Posterior cingulate gyrus (tissue), 11 donors: ENCODE results near the gene DPH3.

Source experiments
- DNase-seq, 10 donors: peaks; one replicate each; pipeline versions ENCODE4 v3.0.0 to v3.0.0-alpha.2; 2020 to 2021; ENCODE audit warnings: mixed read lengths in 3 of 10
- intact Hi-C: fragments of 100-400 bp; cut with DNase I; formaldehyde crosslinking; loops from one replicate; pipeline ENCODE4 v1.15.1; 2023

The DPH3 gene

DNA sequence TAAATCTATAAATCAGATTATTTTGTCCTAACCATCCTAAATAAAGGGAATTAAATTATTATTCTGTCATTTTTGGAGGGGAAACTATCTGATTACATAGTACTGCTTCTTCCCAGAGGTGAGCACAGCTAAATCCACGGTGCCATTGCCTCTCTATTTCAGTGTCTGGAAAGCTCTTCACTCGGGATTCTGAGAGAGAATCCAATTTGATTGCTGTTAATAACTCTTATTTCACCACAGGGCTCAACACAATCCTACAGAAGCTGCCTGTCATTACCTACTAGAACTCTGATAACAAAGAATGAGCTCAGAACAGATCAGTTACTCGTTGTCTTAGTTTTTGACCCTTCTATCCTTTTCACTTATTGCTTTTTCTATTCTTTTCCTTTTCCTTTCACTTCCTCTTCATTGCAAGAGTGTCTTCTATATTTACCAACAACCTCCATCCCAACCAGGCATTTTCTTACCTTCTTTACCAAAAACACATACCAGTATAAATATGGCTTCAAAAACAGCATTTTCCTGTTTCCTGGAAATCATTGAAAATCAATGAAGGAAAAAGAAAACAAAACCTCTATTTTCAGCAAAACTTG is 30.7 kb upstream of the DPH3 start:
- no peak for DNase-seq
- intact Hi-C loops: loop anchor here (10.0 kb wide), 1 partner anchor 219 kb away; the partner anchor contains the start of gene RFTN1

DNA sequence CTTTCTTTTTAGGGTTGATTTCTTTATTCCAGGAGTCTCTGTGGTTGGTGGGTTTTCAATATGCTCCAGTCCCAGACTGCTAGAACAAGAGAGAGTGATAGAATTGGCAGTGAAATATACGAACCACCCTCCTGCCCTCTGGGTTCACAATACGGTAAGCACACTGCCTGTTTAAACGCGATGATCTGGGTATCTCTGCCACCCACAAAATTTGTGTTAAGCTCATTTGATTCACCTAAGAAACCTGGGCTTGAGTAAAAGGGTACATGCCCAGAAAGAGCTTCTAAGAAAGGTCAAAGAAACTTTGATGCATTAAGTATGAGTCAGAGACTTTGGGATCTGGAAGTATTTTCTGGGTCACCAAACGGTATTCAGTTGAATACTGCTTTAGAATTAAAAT is 30.1 kb upstream of the DPH3 start:
- intact Hi-C loops: loop anchor here (10.0 kb wide), 1 partner anchor 220 kb away; the partner anchor contains the start of gene RFTN1
- no peak for DNase-seq

DNA sequence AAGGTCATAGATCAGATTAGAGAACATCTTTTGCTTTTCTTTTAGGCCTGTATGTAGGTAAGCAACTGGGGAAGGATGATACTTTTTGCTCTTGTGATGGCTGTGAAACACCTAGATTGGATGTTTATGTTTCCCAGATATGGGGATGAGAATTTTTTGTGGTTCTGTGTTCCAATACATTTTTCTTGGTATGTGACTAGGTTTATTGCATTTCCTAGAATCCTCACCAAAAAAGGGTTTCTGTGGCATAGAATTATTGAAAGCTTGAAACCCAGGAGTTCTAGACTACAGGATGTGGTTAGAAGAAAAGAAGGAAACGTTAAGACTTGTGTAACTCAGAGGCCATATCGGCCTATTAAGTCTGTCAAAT is 26.1 kb upstream of the DPH3 start:
- intact Hi-C loops: loop anchor here (1.0 to 10.0 kb wide), 2 partner anchors 224 to 259 kb away; partner anchors contain the start of gene RFTN1
- no peak for DNase-seq

DNA sequence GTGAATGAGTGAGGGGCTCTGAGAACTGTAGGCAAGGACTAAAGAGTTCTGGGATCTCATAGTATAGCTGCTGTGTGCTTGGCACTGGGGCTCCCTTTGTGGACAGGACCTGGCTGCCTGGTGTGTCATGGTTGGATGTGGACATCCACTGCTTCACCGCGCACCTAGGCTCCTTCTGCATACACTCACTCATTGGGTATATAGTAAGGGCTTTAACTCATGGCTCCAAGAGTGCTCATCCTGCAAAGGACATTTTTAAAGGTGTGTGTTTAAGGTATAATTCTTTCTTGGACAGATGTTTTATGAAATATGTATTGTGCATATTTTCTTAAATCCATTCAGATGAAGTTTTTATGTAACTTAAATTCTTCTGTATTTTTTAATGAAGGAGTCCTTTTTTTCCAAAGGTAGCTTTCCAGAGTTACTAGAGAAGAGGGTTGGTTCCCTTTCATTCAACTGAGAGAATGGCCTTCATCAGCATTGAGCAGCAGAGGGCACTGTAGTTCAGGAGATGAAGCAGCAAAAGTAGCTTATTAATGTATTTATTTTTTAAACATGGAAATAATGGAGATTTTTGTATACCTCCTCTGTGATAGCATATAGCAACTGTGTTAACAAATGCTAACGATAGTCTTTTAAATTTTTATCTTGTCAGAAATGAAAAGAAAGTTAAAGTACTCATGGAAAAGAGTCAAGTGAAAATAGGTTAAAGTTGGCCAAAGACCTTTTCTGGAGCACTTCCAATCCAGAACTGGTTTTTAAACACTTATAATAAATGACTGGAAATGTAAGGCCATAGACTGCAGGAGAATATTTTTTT is 25.5 kb upstream of the DPH3 start:
- intact Hi-C loops: loop anchor here (1.0 to 10.0 kb wide), 2 partner anchors 225 to 260 kb away; partner anchors contain the start of gene RFTN1
- peak in 5 of 10 donors; percentile 39 to 65 (median 54) for DNase-seq

DNA sequence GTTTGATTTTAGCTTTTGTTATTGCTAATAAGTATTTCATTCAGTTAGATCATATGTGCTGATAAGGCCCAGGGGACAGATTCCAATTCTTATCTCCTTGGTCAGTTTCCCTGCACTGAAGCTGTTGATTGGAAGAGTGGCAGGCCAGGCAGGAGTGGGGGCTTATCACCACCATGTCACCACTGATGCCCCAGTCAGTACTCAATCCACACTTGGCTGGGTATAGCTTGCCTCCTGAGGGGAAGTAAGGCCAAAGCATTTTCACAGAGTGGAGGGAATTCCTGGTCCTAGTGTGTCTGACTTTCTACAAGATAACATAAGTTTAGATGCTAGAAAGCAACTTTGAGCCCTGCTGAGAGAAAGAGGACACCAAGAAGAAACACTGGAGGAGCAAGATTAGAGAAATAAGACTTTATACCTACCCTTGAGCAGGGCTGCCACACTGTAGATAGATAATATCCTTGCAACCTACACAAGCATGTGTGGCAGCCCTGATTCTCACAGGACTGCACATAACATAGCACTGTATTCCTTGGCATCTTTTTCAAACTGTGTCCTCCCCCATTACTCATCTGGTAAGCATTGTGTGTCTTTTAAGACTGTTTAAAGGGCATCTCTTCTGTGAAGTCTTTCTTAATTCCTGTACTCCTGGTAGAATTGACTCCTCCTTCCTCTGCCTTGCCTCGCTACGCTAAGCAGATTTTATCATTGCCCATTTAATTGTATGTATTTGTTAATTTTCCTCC is 24.6 kb upstream of the DPH3 start:
- DNase-seq: no peak
- intact Hi-C loops: no loop called here

DNA sequence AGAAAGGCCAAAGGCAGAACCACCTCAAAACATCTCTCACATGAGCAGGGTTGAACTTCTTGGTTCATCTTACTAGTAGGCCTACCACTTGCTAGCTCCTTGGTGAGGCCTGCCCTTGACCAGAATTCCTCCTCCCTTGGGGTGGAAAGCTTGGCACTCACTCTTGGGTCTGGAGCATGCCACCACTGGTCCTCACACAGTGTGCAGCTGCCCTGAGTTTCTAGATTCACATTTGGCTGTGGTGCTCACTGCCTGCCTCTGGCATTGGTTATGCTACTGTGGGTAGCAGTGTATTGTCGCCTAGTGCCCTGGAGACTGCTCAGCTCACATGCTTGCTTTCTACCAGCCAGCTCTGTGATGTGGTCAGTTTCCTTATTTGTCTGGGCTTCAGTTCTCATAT is 23.9 kb upstream of the DPH3 start:
- intact Hi-C loops: no loop called here
- no peak for DNase-seq

DNA sequence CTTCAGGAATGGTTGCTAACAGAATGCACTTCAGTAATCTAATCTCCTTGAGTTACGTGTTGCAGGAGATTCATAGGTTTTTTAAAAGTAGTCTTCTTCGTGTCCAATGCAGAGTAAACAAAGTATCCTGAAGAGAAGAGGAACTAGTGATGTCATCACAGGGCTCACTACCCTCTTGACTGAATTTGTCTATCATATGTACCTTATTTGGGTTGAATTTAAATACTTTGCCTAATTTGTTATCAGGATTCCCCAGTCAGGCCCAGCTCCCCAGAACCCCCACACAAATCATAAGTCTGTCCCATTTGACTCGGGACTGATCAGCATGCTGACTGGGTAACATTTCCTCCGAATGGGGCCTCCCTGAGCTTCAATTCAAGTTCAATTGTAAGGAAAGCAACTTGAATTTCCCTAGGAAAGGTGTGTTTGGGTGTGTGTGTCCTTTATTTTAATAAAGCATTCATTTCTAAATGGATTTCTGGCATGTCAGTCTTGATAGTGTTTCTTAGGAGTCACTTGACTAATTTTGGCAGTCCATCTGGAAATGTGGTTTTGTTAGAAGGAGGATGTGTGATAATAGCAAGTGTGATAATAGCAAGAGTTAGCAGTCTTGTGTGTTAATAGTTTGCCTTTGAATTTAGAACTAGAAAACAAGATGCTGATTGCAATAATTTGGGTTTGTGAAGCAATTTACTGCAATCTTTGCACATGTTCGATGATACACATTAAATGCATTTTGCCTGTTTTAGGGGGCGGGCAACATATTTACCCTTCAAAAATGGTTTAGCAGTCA is 22.2 kb upstream of the DPH3 start:
- intact Hi-C loops: no loop called here
- DNase-seq: no peak

DNA sequence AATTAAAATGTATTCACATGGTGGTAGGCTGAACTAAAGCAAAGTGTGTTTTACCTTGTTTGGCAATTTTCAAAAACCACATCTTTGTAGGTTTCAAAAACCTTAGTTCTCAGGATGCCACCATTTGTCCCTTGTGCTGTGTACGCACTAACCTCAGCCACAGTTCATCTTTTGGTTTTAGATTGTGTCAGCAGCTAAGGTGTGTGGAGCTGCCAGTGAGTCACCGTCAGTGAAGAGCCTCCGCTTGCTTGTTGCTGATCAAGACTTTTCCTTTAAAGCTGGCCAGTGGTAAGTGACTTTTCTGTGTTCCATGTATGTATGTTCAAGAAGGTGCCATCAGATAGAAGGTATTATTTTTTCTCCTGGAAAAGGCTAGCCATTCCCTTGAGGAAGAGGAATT is 21.4 kb upstream of the DPH3 start:
- intact Hi-C loops: no loop called here
- no peak for DNase-seq

DNA sequence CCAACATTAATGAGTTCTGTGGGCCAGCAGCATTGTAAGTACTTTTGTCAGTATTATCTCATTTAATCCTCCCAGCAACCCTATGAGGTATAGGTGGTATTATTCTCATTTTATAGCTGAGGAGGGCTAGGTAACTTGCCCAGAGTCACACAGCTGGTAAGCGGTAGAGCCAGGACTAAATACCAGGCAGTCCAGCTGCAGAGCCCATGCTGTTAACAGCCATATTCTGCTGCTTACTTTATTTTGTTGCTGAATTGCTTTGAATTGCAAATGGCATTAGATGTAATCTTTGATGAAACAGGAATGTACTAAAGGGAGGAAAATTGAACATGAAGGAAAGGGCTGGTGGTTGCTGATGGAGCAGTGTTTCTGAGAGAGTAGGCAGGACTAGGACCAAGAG is 19.9 kb upstream of the DPH3 start:
- no peak for DNase-seq
- intact Hi-C loops: no loop called here

DNA sequence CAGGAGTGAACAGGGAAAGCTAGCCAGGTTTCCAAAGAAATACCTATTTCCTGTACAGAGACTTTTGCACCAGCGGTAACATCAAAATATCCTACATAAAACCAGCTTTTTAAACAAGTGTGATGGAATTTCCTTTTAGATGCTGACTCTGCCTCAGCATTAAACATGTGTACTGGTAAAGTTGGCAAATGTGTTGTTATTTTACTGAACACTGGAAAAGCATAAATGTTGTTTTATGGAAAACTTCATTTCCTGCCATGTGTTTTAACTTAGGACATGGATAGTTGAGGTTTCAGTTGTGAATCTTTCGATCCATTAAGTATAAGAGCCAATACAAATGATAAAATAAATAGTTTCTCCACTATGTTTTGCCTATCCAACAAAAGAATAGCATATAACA is 15.9 kb upstream of the DPH3 start:
- no peak for DNase-seq
- intact Hi-C loops: no loop called here

DNA sequence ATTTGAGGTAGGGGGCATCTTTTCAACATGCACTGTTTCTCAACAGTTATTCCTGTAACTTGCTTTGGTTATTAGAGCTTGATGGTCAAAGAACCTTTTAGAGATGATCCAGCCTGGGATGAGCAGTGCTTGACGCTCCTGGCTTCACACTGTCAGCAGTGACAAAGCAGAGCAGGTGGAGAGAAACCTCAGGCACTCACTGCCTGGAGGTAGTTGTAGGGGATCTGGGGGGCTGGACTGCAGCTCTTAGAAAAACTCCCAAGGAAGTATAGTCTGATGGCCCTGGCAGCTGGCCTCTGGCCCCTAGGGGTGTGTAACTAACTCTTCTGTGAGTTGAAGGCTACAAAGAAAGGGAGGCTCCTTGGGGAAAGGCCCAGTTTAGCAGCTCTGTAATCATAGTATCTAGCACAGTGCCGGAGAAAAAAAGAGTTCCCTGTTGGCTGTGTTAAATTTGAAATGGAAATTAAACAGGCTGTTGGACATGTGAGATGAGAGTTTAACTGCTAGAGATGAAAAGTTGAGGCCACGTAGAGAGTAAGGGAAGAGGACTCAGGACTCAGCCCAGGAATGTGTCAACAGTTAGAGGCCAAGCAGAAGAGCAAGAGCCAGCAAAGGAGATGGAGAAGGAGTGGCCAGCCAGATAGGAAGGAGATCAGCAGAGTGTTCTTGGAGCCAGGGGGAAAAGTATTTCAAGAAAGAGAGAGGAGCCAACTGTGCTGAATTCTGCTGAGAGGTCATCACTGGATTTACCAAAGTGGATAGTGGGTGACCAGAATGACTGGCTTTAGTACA is 14.5 kb upstream of the DPH3 start:
- intact Hi-C loops: no loop called here
- DNase-seq: no peak

DNA sequence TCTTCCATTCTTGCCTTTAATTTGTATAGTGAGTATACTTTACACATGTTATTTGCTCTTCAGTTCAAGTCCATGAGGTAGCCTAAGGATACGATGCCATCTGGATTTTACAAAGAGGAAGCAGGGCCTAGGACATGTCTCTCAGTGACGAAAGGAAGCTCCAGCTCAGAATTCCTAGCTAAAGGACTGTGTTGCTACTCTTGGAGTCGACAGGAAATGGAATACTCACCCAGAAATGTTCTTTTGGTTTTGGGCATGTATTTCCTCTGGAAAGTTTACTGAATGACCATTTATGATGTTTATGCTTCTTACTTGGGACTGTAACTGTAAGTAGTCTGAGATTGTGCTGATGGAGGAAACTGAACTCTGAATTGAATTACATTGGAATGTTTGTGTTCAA is 12.7 kb upstream of the DPH3 start:
- intact Hi-C loops: no loop called here
- no peak for DNase-seq

DNA sequence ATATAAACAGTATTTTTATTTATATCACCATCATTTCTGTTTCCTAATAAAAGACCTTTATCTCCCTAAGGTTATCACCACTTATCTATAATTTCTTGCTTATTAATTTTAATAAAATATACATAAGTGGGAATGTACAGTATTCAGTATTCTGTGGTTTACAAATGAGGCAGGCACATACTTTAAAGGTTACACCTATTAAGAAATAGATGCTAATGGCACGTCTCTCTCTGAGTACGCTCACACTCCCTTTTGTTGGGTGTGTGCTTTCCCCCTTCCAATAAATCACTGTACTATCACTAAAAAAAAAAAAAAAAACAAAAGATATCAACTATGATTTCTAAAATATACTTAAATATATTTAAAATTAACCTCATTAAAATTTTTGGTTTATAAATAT is 9.1 kb upstream of the DPH3 start:
- intact Hi-C loops: no loop called here

DNA sequence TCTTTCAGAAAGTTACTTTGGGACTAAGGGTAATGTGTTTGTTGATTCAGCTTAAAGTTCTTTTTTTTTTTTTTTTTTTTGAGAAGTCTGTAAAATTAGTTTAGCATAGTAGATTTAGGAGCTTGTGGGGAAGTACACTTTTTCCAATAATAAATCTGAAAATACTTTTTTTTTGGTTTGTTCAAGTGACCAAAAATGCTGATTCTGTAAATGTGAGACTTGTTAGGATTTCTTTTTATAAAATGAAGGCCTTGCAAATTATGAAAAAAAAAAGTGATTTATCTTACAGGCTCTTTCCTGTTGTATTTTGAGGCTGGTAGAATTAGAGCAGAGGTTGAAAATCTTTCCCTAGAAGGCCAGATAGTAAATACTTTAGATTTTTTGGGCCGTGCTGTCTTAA is 7.8 kb upstream of the DPH3 start:
- intact Hi-C loops: no loop called here
- no peak for DNase-seq

More for the DNA sequence above, 9.1 kb upstream of the DPH3 start:
- no peak for DNase-seq

DNA sequence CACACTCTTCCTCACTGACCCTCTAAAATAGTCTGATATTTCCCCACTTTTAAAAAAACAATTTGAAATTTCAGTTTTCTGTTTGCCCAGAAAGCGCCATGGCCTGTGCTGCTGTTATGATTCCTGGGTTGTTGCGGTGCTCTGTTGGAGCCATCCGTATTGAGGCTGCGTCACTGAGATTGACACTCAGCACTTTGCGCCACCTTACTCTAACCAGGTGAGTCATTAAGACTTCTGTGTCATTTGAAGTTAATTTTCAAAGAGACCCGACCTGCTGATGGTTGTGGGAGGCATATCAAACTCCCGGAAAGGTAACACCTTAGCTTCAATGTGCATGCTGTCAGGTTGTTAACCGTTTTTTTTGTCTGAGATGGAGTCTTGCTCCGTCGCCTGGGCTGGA is 6.1 kb upstream of the DPH3 start:
- intact Hi-C loops: no loop called here
- no peak for DNase-seq

DNA sequence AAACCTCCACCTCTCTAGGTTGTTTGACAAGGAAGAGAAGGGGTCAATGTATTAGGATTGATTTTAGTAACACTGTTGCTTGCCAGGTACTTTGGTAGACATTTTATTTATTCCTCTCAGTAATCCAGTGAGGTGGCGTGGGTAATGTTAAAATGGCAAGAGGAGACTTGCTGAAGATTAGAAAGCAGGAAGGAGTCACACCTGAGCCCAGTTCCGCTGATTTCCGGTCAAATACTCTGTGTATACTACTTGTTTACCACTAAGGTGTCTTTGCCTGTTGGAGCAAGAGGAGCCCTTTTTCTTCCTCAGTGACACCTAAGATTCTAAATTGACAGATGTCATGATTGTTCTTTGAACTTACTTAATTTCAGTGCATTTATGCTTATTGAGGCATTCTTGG is 2.0 kb upstream of the DPH3 start:
- intact Hi-C loops: no loop called here
- DNase-seq: no peak

DNA sequence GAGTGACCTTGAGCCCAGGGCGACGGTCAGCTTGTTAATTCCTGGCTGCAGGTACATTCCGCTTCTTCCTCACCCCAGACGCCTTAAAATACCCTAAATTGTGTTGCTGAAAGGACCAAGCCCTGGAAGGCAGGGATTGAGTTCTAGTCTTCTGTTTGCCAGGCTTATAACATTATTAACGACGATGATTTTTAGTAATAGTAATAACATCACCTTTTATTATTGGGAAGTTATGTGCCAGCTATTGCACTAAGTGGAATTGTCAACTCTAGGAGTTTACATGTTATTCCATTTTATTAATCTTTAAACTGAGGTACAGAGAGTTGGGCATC is 678 bp upstream of the DPH3 start:
- intact Hi-C loops: no loop called here

DNA sequence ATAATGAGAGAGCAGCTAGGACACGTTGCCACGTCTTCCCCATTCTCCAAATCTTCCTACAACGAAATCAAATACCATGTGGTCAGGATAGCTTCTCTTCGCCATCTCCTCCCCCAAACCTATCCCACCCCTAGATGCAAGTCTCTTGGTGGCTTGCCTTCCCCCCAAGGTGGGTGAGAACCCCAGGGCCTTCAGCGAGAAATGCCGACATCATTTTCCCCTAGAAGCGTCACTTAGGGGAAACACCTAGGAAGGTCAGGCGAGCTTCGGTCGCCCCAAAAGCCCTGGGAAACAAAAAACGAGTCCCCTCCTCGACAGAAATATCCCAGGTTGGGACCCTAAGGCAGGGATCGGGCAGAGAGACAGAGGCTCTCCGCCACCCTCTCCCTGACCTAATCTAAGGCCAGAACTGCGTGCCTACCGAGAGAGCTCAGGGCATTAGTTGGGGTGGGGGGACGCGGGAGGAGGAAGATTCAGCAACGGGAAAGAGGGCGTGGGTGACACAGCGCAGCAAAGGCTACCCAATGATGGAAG is 502 bp downstream of the DPH3 start:
- intact Hi-C loops: no loop called here
- no peak for DNase-seq

More for the DNA sequence above, 678 bp upstream of the DPH3 start:
- no peak for DNase-seq

DNA sequence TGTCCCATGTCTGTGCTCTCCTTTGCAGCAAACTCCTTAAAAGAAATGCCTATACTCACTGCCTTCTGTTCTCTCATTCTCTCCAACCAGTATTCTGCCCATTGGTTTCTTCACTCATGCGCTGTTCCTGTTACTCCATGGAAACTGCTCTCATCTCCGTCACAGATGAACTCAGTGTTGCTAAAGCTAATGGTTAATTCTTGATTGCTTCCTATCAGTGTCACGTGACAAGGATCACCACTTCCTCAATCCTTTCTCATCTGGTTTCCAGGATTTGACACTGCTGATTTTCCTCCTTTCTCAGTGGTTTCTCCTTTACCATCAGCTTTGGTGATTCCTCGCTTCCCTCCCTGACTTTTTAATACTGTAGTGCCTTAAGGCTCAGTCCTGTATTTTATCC is 2.6 kb downstream of the DPH3 start:
- DNase-seq: no peak
- intact Hi-C loops: no loop called here

DNA sequence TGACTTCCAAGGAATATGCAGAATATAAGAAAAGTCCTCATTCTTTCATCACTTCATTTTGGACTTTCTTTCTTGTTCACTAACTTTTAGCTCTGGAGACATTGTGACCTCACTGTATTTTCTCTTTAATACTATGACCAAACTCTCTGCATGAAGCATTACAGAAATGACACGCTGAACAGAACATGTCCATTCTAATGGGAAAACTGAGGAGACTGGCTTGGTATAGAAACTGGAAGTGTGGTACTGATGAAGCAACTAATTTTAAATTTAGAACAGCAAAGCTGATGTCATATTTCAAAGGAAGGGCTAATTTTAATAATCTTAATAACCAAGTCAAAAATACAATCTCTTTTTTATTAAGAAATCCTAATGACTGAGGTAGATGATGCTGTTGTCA is 4.7 kb downstream of the DPH3 start:
- intact Hi-C loops: no loop called here
- no peak for DNase-seq
